Testis (tissue), 2 donors: ENCODE results near the gene NACC2.

Experiments
- POLR2A ChIP-seq: fragments of 450-650 bp; IDR thresholded peaks from one replicate; pipeline ENCODE4 v1.6.1; 2017; ENCODE audit warnings: antibody characterized with exemption, mild to moderate bottlenecking, moderate library complexity
- TF ChIP-seq, protein P1 (sequence below), 3 experiments: fragments of 450-650 bp in 2 of 3; fragments of 200-600 bp in 1 of 3; sonication (generic) in 1 of 3; IDR thresholded peaks; one replicate each; pipeline ENCODE4 v1.5.1; 2016 to 2019; ENCODE audit warnings: antibody characterized with exemption in 3 of 3, mild to moderate bottlenecking in 2 of 3, moderate library complexity in 1 of 3

DNA sequence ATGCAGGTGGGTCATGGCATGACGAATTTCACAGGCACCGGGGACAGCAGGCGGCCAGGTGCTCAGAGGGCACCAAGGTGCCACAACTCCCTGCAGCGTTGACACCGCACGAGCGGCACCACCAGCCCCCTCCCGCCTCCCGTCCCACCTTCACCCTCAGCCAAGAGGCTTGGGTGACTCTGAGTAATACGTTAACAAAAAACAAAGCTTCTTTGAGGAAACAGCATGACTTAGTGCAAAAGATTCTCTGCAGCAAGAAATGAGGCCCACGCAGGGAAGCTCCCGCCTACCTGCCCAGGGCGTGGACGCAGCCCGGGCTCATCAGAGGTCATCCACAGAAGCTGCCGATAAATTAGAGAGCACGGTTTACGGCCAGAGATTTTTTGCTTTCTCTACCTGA lies 19.5 kb upstream of the NACC2 start:
- TF ChIP-seq, protein P1, sequence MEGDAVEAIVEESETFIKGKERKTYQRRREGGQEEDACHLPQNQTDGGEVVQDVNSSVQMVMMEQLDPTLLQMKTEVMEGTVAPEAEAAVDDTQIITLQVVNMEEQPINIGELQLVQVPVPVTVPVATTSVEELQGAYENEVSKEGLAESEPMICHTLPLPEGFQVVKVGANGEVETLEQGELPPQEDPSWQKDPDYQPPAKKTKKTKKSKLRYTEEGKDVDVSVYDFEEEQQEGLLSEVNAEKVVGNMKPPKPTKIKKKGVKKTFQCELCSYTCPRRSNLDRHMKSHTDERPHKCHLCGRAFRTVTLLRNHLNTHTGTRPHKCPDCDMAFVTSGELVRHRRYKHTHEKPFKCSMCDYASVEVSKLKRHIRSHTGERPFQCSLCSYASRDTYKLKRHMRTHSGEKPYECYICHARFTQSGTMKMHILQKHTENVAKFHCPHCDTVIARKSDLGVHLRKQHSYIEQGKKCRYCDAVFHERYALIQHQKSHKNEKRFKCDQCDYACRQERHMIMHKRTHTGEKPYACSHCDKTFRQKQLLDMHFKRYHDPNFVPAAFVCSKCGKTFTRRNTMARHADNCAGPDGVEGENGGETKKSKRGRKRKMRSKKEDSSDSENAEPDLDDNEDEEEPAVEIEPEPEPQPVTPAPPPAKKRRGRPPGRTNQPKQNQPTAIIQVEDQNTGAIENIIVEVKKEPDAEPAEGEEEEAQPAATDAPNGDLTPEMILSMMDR (IDR thresholded peaks at IDR 0.05), result no peak
- no peak for TF ChIP-seq POLR2A
